Right lobe of liver (tissue), 4 donors: Measurements from ENCODE around the gene EMC7.

ENCODE experiments used
- CTCF ChIP-seq, 4 donors: fragments of 200-600 bp in 3 of 4; fragments of 450-650 bp in 1 of 4; IDR thresholded peaks; one replicate each; pipeline versions ENCODE4 v1.5.1 to v1.8.0; 2016 to 2022; ENCODE audit warnings: antibody characterized with exemption in 4 of 4, mild to moderate bottlenecking in 2 of 4
- POLR2A ChIP-seq: fragments of 450-650 bp; IDR thresholded peaks from one replicate; pipeline ENCODE4 v1.6.1; 2017; ENCODE audit warnings: antibody characterized with exemption, mild to moderate bottlenecking
- donor health status: DM: no; HTN: no; CAD: no.
- donor health status: DM: no; HTN: no; CAD: no.
- donor health status: DM: no; HTN: yes; CAD: no.

DNA sequence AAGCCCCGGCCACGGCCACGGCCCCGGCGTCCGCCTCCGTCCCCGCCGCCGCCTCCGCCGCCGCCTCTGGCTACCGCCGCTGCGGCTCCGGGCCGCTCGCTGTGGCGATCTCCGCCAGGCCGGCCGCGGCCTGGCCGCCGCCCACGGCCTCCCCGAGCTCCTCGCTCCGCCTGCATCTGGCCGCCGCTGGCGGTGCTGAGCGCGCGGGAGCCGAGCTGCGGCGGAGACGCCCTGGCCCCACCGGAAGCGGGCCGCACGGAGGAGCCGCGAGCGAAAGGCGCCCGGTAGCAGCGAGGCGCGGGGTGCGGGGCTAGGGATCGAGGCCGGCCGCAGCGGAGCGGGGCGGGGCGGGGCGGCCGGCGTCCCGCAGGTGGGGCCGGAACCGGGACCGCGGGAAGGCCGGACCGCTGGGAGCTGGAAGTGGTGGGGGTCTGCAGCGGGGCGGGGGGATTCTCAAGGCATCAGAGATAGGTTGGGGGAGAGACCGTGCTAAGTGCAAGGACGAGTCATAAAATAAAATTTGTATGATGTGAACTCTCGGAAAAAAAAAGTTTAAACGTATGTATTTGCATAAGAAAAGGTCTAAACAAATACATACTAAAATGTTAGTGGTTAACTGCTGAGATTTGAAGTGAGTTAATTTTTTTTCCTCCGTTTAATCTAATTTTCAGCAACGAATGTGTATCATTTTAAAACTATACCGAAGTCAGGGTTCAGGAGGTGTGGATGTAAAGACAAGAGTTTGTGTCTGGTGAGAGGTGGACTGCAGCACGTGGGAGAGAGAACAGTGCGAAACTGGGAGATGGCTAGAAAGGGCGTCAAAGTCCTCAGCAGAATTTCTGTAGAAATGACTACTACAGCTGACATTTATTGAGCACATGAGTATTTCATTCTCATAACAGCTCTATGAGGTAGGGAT lies 62.5 kb downstream of the EMC7 start, which contains the start of gene AVEN:
- TF ChIP-seq CTCF (IDR thresholded peaks at IDR 0.05) (peak in 2 of 4 donors; percentile 2 to 6), POLR2A (peak; percentile 44)
